GM19372 (cell line): ENCODE data around the gene STIM1.

Experiments used
- ATAC-seq: cut with Tn5 transposase; IDR thresholded peaks from one replicate; pipeline ENCODE4 v1.9.1; 2021; ENCODE audit warnings: mild to moderate bottlenecking, low read depth, moderate library complexity; ENCODE audit not compliant: unreplicated experiment

The STIM1 gene

GRCh38 chr11:3944198-3944597 lies 88.7 kb downstream of the STIM1 start:
- ATAC-seq, result no peak

- peak; percentile 25 for ATAC-seq
Observed at GRCh38 chr11:3946455-3947017, 91.1 kb downstream of the STIM1 start.

GRCh38 chr11:3947061-3947460 lies 91.6 kb downstream of the STIM1 start:
- peak; percentile 68 for ATAC-seq

- peak; percentile 58 for ATAC-seq
Observed at GRCh38 chr11:3949125-3949524, 93.7 kb downstream of the STIM1 start.

GRCh38 chr11:3950996-3951660 lies 95.7 kb downstream of the STIM1 start:
- ATAC-seq, result no peak

GRCh38 chr11:3952715-3953114 lies 97.3 kb downstream of the STIM1 start:
- ATAC-seq, result no peak

- no peak for ATAC-seq
Observed at GRCh38 chr11:3953327-3953726, 97.9 kb downstream of the STIM1 start.

- no peak for ATAC-seq
Observed at GRCh38 chr11:3954448-3955298, 99.2 kb downstream of the STIM1 start.

GRCh38 chr11:3955299-3955665 lies 99.8 kb downstream of the STIM1 start:
- ATAC-seq, result no peak

- ATAC-seq, result no peak
Observed at GRCh38 chr11:3956038-3956437, 100.6 kb downstream of the STIM1 start.

- ATAC-seq, result no peak
Observed at GRCh38 chr11:3956748-3957147, 101.3 kb downstream of the STIM1 start.

- ATAC-seq, result no peak
Observed at GRCh38 chr11:3957437-3957836, 102.0 kb downstream of the STIM1 start.

GRCh38 chr11:3958281-3958680 lies 102.8 kb downstream of the STIM1 start:
- no peak for ATAC-seq

- no peak for ATAC-seq
Observed at GRCh38 chr11:3959015-3959902, 103.8 kb downstream of the STIM1 start.

GRCh38 chr11:3959903-3960265 lies 104.4 kb downstream of the STIM1 start:
- no peak for ATAC-seq

GRCh38 chr11:3962406-3962840 lies 107.0 kb downstream of the STIM1 start:
- ATAC-seq, result no peak

GRCh38 chr11:3964056-3964455 lies 108.6 kb downstream of the STIM1 start:
- ATAC-seq, result no peak

GRCh38 chr11:3964935-3965604 lies 109.6 kb downstream of the STIM1 start:
- ATAC-seq, result no peak

- no peak for ATAC-seq
Observed at GRCh38 chr11:3967695-3968094, 112.2 kb downstream of the STIM1 start.

- ATAC-seq, result no peak
Observed at GRCh38 chr11:3969200-3969599, 113.7 kb downstream of the STIM1 start.
